ENCODE results near the gene RILP.

DNA sequence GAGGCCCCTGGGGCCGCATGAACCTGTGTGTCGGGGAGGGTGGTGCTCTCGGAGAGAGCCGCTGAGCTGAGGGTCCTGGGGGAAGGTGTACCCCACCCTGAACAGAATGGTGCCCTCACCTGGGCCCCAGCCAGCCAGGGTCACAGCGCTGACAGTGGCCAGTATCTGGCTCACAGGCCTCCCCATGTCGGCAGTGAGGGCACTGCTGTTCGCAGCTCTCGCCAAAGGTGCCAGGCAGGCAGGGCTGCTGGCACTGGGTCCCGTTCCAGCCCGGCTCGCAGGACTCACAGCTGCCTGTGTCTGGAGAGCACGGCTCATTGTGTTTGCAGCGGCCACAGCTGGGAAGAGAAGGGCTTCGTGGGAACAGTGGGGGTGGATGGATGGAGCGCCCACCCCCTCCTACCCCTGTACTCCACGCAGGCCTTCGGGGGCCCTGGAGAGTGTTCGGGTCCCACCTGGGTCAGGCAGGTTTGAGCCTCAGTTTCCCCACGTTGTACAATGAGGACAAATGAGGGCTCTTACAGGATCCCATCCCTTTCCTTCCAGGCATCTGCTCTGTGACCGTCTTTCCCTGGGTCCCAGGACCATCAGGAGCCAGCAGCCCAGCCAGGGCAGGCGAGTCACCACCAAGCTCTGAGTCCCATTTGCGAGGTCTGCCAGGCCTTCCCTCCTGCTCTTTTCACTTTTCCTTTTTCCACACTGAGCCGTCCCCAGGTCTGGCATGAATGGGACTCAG is 9.2 kb downstream of the RILP start:
- no peak for TF ChIP-seq POLR2A (IDR thresholded peaks at IDR 0.05; ENCODE audit: low read depth, low read length)
- TF ChIP-seq NRF1 (conservative IDR thresholded peaks at IDR 0.05; ENCODE audit: low read depth, low read length) = no peak
- TF ChIP-seq, protein P1, sequence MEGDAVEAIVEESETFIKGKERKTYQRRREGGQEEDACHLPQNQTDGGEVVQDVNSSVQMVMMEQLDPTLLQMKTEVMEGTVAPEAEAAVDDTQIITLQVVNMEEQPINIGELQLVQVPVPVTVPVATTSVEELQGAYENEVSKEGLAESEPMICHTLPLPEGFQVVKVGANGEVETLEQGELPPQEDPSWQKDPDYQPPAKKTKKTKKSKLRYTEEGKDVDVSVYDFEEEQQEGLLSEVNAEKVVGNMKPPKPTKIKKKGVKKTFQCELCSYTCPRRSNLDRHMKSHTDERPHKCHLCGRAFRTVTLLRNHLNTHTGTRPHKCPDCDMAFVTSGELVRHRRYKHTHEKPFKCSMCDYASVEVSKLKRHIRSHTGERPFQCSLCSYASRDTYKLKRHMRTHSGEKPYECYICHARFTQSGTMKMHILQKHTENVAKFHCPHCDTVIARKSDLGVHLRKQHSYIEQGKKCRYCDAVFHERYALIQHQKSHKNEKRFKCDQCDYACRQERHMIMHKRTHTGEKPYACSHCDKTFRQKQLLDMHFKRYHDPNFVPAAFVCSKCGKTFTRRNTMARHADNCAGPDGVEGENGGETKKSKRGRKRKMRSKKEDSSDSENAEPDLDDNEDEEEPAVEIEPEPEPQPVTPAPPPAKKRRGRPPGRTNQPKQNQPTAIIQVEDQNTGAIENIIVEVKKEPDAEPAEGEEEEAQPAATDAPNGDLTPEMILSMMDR (IDR thresholded peaks at IDR 0.05 in 2 of 3, conservative IDR thresholded peaks at IDR 0.05 in 1 of 3; ENCODE audit: control insufficient read depth in 2 of 3, extremely low read depth in 1 of 3, insufficient read depth in 1 of 3, low read depth in 3 of 3, low read length in 3 of 3) = no peak
- no peak for TF ChIP-seq RFX5 (IDR thresholded peaks at IDR 0.05; ENCODE audit: low read depth, low read length)
- no peak for TF ChIP-seq SIN3A (IDR thresholded peaks at IDR 0.05; ENCODE audit: low read depth, low read length)
- TF ChIP-seq RCOR1 (conservative IDR thresholded peaks at IDR 0.05; ENCODE audit: low read depth, low read length) = no peak

All from GM12878 (cell line).